Body of pancreas (tissue), 4 donors: ENCODE results near the gene NT5C2. TPM values are rescaled to one million over a fixed set of nuclear protein-coding genes. Genes with fewer than 3 reads are reported as not detected.

ENCODE experiments used
- ATAC-seq: fragments of 150-250 bp; one replicate; pipeline ENCODE4 v1.9.1; 2016
- DNase-seq, 4 donors: peaks; one replicate each; pipeline ENCODE4 v3.0.0-alpha.2; 2019
- H3K27ac ChIP-seq, 4 donors: fragments of 200-600 bp; sonication (generic); 1 replicate in 3 of 4; 2 replicates in 1 of 4; pipeline versions ENCODE4 v1.5.1 to v1.6.1; 2016 to 2019; ENCODE audit warnings: mild to moderate bottlenecking in 1 of 4, mixed read lengths in 1 of 4, moderate library complexity in 1 of 4
- H3K27me3 ChIP-seq, 2 donors: fragments of 200-600 bp; sonication (generic); one replicate each; pipeline ENCODE4 v1.6.0; 2016; ENCODE audit warnings: mild to moderate bottlenecking in 1 of 2
- H3K36me3 ChIP-seq, 2 donors: fragments of 200-600 bp; sonication (generic); replicated peaks in 1 of 2; 2 replicates each; pipeline ENCODE4 v1.5.1; 2016; ENCODE audit warnings: low read depth in 2 of 2; ENCODE audit not compliant: insufficient read depth in 1 of 2
- H3K4me1 ChIP-seq: fragments of 200-600 bp; sonication (generic); one replicate; pipeline ENCODE4 v1.6.0; 2016
- H3K4me3 ChIP-seq, 2 donors: fragments of 200-600 bp; sonication (generic); 1 replicate in 1 of 2; 2 replicates in 1 of 2; pipeline ENCODE4 v1.5.1; 2016 to 2019
- H3K9me3 ChIP-seq, 3 donors: fragments of 200-600 bp; sonication (generic); 1 replicate in 2 of 3; 2 replicates in 1 of 3; pipeline ENCODE4 v1.5.1; 2016
- CTCF ChIP-seq, 7 experiments: fragments of 450-650 bp in 4 of 7; fragments of 200-600 bp in 3 of 7; sonication (generic) in 3 of 7; IDR thresholded peaks; one replicate each; pipeline ENCODE4 v1.5.1; 2016 to 2019; ENCODE audit warnings: antibody characterized with exemption in 7 of 7
- POLR2A ChIP-seq, 3 donors: fragments of 450-650 bp; IDR thresholded peaks; one replicate each; pipeline ENCODE4 v1.6.1; 2016; ENCODE audit warnings: antibody characterized with exemption in 3 of 3, mild to moderate bottlenecking in 2 of 3
- WGBS, 2 donors: methylation state at CpG; one replicate each; pipeline ENCODE4 v1.1.5; 2017; 5-methylcytosine and 5-hydroxymethylcytosine counted together
- intact Hi-C: fragments of 100-400 bp; cut with DNase I; formaldehyde crosslinking; loops from one replicate; pipeline ENCODE4 v1.15.1; 2023
- total RNA-seq, 2 donors: library from RNA; depleted of rRNA; stranded (reverse); fragments of >200 nt; gene quantifications; one replicate each; pipeline ENCODE4 v1.1.0, GENCODE V29; 2016

Gene NT5C2
- total RNA-seq, 2 donors from 2014 or later = 32.0 to 43.1 TPM

DNA sequence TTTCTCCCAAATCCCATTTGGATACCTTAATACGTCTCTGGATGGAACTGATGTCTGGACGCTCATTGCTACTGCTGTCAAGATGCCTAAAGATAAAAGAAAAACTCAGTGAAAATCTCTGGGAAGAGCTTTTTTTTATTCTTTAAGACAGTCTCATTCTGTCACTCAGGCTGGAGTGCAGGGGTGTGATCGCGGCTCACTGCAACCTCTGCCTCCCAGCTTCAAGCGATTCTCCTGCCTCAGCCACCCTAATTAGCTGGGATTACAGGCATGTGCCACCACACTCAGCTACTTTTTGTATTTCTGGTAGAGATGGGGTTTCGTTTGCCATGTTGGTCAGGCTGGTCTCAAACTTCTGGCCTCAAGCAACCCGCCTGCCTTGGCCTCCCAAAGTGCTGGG, 102.2 kb downstream of the NT5C2 start:
- WGBS, 2 donors = 94 to 95% methylated on average over 7 of the region's 7 CpGs

DNA sequence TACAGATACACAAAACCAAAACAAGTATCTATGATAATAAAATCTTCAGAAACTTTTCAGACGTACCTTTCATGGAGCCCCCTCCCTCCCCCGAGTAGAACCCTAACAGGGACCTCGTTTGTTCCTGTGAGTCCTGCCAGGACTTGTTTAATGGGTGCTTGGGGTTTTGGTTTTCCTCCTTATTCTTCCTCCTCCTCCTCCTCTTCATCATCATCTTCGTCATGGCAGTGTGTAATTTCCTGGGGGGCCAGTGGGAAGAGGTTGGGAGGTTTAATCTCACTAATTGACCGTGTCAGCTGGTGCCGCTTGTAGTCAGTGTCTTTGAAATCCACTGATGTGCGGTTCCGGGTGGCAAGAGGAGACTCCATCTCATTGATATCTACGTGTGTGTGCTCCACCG, 103.6 kb downstream of the NT5C2 start:
- Histone ChIP-seq H3K36me3 (peaks cover 12 to 47% of the 10 kb centered on the region in 2 donors), H3K27ac (no peak overlapping the region), H3K4me1 (no peaks in the 10 kb centered on the region), H3K9me3 (no peaks in the 10 kb centered on the region), H3K27me3 (no peaks in the 10 kb centered on the region), H3K4me3 (no peak overlapping the region)
- DNase-seq (no peak), ATAC-seq (no peak)
- WGBS, 2 donors = 86 to 92% methylated on average over 10 of the region's 10 CpGs
- no peak for TF ChIP-seq POLR2A (IDR thresholded peaks at IDR 0.05)
- TF ChIP-seq CTCF (IDR thresholded peaks at IDR 0.05) = no peak
- intact Hi-C loops = no loop called here

More for the DNA sequence above, 102.2 kb downstream of the NT5C2 start:
- DNase-seq = no peak
- peaks cover 12 to 51% of the 10 kb centered on the region in 2 donors for H3K36me3 ChIP-seq
- no peak overlapping the region for H3K27ac ChIP-seq
- H3K4me3 ChIP-seq = no peak overlapping the region
- intact Hi-C loops = no loop called here
- TF ChIP-seq CTCF (IDR thresholded peaks at IDR 0.05) = no peak
- TF ChIP-seq POLR2A (IDR thresholded peaks at IDR 0.05) = no peak
- no peaks in the 10 kb centered on the region for H3K27me3 ChIP-seq
- ATAC-seq = no peak
- no peaks in the 10 kb centered on the region for H3K9me3 ChIP-seq
- H3K4me1 ChIP-seq = no peaks in the 10 kb centered on the region

DNA sequence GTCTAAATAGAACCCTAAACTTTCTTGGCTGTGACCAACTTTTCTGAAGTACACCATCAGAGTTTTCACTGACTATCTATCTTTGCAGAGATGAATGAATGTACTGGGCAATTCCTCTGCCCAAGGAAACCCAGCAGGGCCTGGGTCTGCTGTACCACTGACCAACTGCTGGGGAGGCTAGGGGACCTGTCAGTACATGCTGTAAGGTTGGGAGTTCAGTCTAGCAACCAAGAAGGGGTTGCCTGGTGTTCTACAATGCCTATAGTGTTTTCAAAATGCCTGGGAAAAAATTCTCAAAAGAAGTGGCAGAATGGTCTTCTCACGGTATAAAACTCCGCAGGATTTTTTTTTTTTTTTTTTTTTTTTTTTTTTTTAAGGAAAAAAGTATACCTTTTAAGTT, 106.3 kb downstream of the NT5C2 start:
- no peaks in the 10 kb centered on the region for H3K4me1 ChIP-seq
- no peaks in the 10 kb centered on the region for H3K27me3 ChIP-seq
- WGBS, 2 donors = 61 to 98% methylated on average over 2 of the region's 2 CpGs
- peaks cover 12 to 32% of the 10 kb centered on the region in 2 donors for H3K36me3 ChIP-seq
- H3K27ac ChIP-seq = no peak overlapping the region
- intact Hi-C loops = no loop called here
- H3K9me3 ChIP-seq = no peaks in the 10 kb centered on the region
- no peak overlapping the region for H3K4me3 ChIP-seq
- ATAC-seq (no peak), DNase-seq (no peak)
- TF ChIP-seq CTCF (IDR thresholded peaks at IDR 0.05) (no peak), POLR2A (IDR thresholded peaks at IDR 0.05) (no peak)

GRCh38 chr10:103086261-103086660, 106.8 kb downstream of the NT5C2 start:
- WGBS, 2 donors = 68 to 79% methylated on average over 2 of the region's 2 CpGs
- no peak for TF ChIP-seq CTCF (IDR thresholded peaks at IDR 0.05)
- no peak for TF ChIP-seq POLR2A (IDR thresholded peaks at IDR 0.05)
- intact Hi-C loops = no loop called here

GRCh38 chr10:103083977-103084320, 109.1 kb downstream of the NT5C2 start:
- no peaks in the 10 kb centered on the region for H3K27me3 ChIP-seq
- intact Hi-C loops = no loop called here
- ATAC-seq (no peak), DNase-seq (no peak)
- TF ChIP-seq CTCF (IDR thresholded peaks at IDR 0.05) = no peak
- no peak for TF ChIP-seq POLR2A (IDR thresholded peaks at IDR 0.05)
- H3K9me3 ChIP-seq = no peaks in the 10 kb centered on the region
- H3K27ac ChIP-seq = no peak overlapping the region
- peaks cover 0 to 6% of the 10 kb centered on the region in 2 donors for H3K36me3 ChIP-seq
- H3K4me1 ChIP-seq = no peaks in the 10 kb centered on the region
- 87 to 95% methylated on average over 5 of the region's 5 CpGs for WGBS, 2 donors
- H3K4me3 ChIP-seq = no peak overlapping the region

More at GRCh38 chr10:103086261-103086660, 106.8 kb downstream of the NT5C2 start:
- H3K36me3 ChIP-seq = peaks cover 12 to 28% of the 10 kb centered on the region in 2 donors
- H3K4me3 ChIP-seq = no peak overlapping the region
- no peaks in the 10 kb centered on the region for H3K4me1 ChIP-seq
- H3K27me3 ChIP-seq = no peaks in the 10 kb centered on the region
- no peaks in the 10 kb centered on the region for H3K9me3 ChIP-seq
- DNase-seq (no peak), ATAC-seq (no peak)
- no peak overlapping the region for H3K27ac ChIP-seq
